Upper lobe of left lung (tissue), 6 donors: ENCODE results near the gene STAC. TPM values are rescaled to one million over a fixed set of nuclear protein-coding genes. Genes with fewer than 3 reads are reported as not detected.

Experiments
- ATAC-seq, 2 donors: fragments of 200-7000 bp; cut with Tn5 transposase; one replicate each; pipeline ENCODE4 v1.9.1; 2022; ENCODE audit warnings: mild to moderate bottlenecking in 2 of 2, moderate library complexity in 2 of 2; ENCODE audit not compliant: low FRiP score in 2 of 2
- DNase-seq, 2 donors: peaks; one replicate each; pipeline ENCODE4 v3.0.0-alpha.2; 2019 to 2020
- H3K27ac ChIP-seq, 4 donors: fragments of 200-600 bp; sonication (generic); one replicate each; pipeline ENCODE4 v1.5.1; 2016 to 2019
- H3K27me3 ChIP-seq, 4 donors: fragments of 200-600 bp; sonication (generic); one replicate each; pipeline ENCODE4 v1.5.1; 2017 to 2019
- H3K36me3 ChIP-seq, 4 donors: fragments of 200-600 bp; sonication (generic); one replicate each; pipeline ENCODE4 v1.5.1; 2016 to 2019
- H3K4me1 ChIP-seq, 4 donors: fragments of 200-600 bp; sonication (generic); one replicate each; pipeline ENCODE4 v1.5.1; 2018 to 2019
- H3K4me3 ChIP-seq, 4 donors: fragments of 200-600 bp; sonication (generic); one replicate each; pipeline ENCODE4 v1.5.1; 2017 to 2019; ENCODE audit warnings: mild to moderate bottlenecking in 2 of 4, moderate library complexity in 1 of 4
- H3K9me3 ChIP-seq, 4 donors: fragments of 200-600 bp; sonication (generic); one replicate each; pipeline ENCODE4 v1.5.1; 2018 to 2019
- EP300 ChIP-seq, 4 donors: sonication (generic); formaldehyde crosslinking; IDR thresholded peaks; one replicate each; pipeline ENCODE4 v1.5.1; 2017; ENCODE audit warnings: antibody characterized with exemption in 4 of 4, control low read depth in 2 of 4
- POLR2A ChIP-seq, 4 donors: fragments of 450-650 bp; IDR thresholded peaks; one replicate each; pipeline ENCODE4 v1.5.1; 2016 to 2017; ENCODE audit warnings: antibody characterized with exemption in 4 of 4, mild to moderate bottlenecking in 2 of 4
- POLR2AphosphoS5 ChIP-seq, 2 donors: sonication (generic); formaldehyde crosslinking; IDR thresholded peaks; one replicate each; pipeline ENCODE4 v1.5.1; 2017; ENCODE audit warnings: antibody characterized with exemption in 2 of 2
- WGBS, 2 donors: methylation state at CpG; one replicate each; pipeline ENCODE4 v1.1.5; 2017 to 2018; 5-methylcytosine and 5-hydroxymethylcytosine counted together
- total RNA-seq, 6 donors: library from RNA; depleted of rRNA in 4 of 6; stranded (reverse); fragments of >200 nt in 4 of 6; gene quantifications; one replicate each; pipeline versions ENCODE4 v1.1.0 to v1.2.1, GENCODE V29; 2016 to 2021
- TF ChIP-seq, protein P1 (sequence below), 6 experiments: fragments of 450-650 bp in 4 of 6; fragments of 200-600 bp in 2 of 6; sonication (generic) in 2 of 6; IDR thresholded peaks; one replicate each; pipeline ENCODE4 v1.5.1; 2016 to 2019; ENCODE audit warnings: antibody characterized with exemption in 6 of 6
- donor health status: DM: no; HTN: no; CAD: no; lungs with moderate emphysema.
- donor health status: DM: no; HTN: yes; CAD: no; lungs with severe emphysema.

STAC gene
- total RNA-seq, 6 donors from 2014 or later: 11.5 to 31.2 (median 23.5) TPM

DNA sequence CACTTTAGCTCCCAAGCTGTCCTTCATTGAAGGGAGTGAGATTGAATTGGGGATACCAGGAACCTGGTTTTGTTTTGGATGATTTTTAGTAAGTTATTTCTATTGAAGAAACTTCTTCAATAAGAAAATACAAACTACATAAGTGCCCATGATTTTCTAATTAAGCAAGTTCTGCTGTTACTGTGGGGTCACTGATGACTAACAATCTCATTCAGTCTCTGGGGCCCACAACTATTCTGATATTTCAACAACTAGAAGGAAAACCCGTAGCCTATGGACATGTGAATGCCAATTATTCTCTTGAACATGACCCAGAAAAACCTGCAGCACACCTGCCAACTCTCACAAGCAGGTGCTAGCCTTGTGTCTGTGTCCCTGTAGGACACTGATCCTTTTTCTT lies 199.4 kb downstream of the STAC start:
- H3K4me3 ChIP-seq: no peak overlapping the region
- no peaks in the 10 kb centered on the region for H3K27me3 ChIP-seq
- no peaks in the 10 kb centered on the region for H3K36me3 ChIP-seq
- no peaks in the 10 kb centered on the region for H3K4me1 ChIP-seq
- ATAC-seq (no peak), DNase-seq (no peak)
- TF ChIP-seq EP300 (IDR thresholded peaks at IDR 0.05): no peak
- TF ChIP-seq, protein P1, sequence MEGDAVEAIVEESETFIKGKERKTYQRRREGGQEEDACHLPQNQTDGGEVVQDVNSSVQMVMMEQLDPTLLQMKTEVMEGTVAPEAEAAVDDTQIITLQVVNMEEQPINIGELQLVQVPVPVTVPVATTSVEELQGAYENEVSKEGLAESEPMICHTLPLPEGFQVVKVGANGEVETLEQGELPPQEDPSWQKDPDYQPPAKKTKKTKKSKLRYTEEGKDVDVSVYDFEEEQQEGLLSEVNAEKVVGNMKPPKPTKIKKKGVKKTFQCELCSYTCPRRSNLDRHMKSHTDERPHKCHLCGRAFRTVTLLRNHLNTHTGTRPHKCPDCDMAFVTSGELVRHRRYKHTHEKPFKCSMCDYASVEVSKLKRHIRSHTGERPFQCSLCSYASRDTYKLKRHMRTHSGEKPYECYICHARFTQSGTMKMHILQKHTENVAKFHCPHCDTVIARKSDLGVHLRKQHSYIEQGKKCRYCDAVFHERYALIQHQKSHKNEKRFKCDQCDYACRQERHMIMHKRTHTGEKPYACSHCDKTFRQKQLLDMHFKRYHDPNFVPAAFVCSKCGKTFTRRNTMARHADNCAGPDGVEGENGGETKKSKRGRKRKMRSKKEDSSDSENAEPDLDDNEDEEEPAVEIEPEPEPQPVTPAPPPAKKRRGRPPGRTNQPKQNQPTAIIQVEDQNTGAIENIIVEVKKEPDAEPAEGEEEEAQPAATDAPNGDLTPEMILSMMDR (IDR thresholded peaks at IDR 0.05): no peak
- no peak for TF ChIP-seq POLR2A (IDR thresholded peaks at IDR 0.05)
- no peak for TF ChIP-seq POLR2AphosphoS5 (IDR thresholded peaks at IDR 0.05)
- H3K9me3 ChIP-seq: peaks cover 0 to 18% (median 12%) of the 10 kb centered on the region in 4 donors
- WGBS, 2 donors: 53 to 85% methylated on average over 1 of the region's 1 CpG
- no peak overlapping the region for H3K27ac ChIP-seq

DNA sequence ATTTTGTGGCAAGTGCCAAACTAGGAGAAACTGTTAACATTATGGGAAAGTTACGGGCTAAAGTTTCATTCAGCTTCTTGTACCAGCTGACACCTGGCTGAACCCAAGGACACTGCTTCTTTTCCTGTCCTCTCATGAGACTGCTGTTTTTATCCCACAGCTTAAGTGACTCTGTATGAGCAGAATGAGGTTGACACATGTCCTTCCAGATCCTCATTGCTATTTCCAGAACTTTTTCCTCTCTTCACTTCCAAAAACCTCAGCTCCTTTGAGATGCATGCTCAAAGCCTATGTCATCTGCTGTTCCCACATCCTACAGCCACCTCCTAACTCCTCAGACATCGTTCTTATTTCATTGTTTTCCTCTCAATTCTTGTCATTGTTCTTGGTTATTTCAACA lies 200.4 kb downstream of the STAC start:
- no peak overlapping the region for H3K27ac ChIP-seq
- DNase-seq: no peak
- H3K4me3 ChIP-seq: no peak overlapping the region
- H3K27me3 ChIP-seq: no peaks in the 10 kb centered on the region
- 80 to 82% methylated on average over 2 of the region's 2 CpGs for WGBS, 2 donors
- ATAC-seq: no peak
- H3K9me3 ChIP-seq: peaks cover 0 to 18% (median 12%) of the 10 kb centered on the region in 4 donors
- TF ChIP-seq POLR2A (IDR thresholded peaks at IDR 0.05): no peak
- TF ChIP-seq POLR2AphosphoS5 (IDR thresholded peaks at IDR 0.05): no peak
- TF ChIP-seq, protein P1 (IDR thresholded peaks at IDR 0.05): no peak
- no peak for TF ChIP-seq EP300 (IDR thresholded peaks at IDR 0.05)
- H3K36me3 ChIP-seq: no peaks in the 10 kb centered on the region
- no peaks in the 10 kb centered on the region for H3K4me1 ChIP-seq

DNA sequence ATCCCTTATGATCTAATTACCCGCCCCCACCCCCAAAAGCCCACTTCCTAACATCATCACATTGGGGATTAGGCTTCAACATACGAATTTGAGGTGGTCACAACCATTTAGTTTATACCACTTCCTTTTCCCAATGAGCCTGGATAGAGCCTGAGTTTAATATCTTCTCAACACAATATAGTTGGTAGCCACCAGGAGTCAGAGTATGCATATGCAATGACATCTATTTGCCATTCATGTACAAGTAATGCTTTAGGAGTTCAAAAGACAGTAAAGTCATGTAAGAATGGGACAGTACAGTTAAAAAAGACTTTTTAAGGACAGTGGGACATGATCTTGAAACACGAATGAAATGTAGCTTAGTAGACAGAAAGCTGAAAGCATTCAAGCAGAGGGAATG lies 211.7 kb downstream of the STAC start:
- Histone ChIP-seq H3K4me1 (no peaks in the 10 kb centered on the region), H3K27ac (no peak overlapping the region), H3K4me3 (no peak overlapping the region), H3K36me3 (no peaks in the 10 kb centered on the region), H3K9me3 (peaks cover 0 to 5% (median 2%) of the 10 kb centered on the region in 4 donors), H3K27me3 (no peaks in the 10 kb centered on the region)
- no peak for DNase-seq
- WGBS, 2 donors: 83 to 84% methylated on average over 3 of the region's 3 CpGs
- TF ChIP-seq EP300 (IDR thresholded peaks at IDR 0.05) (no peak), POLR2AphosphoS5 (IDR thresholded peaks at IDR 0.05) (no peak), POLR2A (IDR thresholded peaks at IDR 0.05) (no peak)
- TF ChIP-seq, protein P1 (IDR thresholded peaks at IDR 0.05): no peak
- no peak for ATAC-seq

DNA sequence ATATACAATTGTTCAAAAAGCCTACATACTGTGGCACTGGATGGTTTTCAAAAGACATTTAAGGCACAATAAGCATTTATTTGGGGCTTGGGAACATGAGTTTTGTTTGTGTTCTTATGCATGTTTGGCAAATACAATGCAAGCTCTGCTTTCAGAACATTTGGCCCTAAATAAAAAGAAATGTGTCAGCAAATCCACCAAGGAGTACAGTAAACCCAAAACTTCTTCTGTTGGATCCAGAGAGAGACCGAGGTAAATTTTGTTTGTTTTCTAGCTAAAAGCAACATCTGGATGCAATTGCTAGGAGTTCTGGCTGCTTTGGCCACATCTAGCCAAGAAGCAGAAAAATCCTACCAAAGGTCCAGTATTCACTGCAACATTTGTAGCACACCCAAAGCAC lies 215.2 kb downstream of the STAC start:
- no peaks in the 10 kb centered on the region for H3K36me3 ChIP-seq
- no peaks in the 10 kb centered on the region for H3K9me3 ChIP-seq
- no peaks in the 10 kb centered on the region for H3K4me1 ChIP-seq
- TF ChIP-seq, protein P1 (IDR thresholded peaks at IDR 0.05): no peak
- TF ChIP-seq EP300 (IDR thresholded peaks at IDR 0.05): no peak
- H3K27me3 ChIP-seq: no peaks in the 10 kb centered on the region
- ATAC-seq (no peak), DNase-seq (no peak)
- 88% methylated on average over 1 of the region's 1 CpG for WGBS, 2 donors
- no peak overlapping the region for H3K27ac ChIP-seq
- H3K4me3 ChIP-seq: no peak overlapping the region

DNA sequence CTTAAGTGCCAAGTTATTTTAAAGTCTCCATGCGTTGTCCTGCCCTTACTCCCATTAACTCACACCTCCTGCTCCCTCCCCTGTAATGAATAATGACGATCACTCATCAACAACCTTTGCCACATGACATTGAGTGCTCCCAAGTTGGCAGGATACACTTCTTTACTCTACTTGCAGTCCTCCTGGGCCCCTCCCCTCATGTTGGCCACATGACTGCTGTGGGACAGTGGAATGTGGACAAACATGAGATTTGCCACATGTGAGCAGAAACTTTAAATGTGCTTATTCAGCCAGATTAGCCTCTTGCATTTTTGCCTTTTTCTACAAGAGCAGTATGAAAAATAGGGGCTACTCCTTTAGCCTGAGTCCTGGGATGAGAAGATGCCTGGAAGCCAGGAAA lies 216.1 kb downstream of the STAC start:
- no peak overlapping the region for H3K4me3 ChIP-seq
- H3K36me3 ChIP-seq: no peaks in the 10 kb centered on the region
- no peak overlapping the region for H3K27ac ChIP-seq
- no peaks in the 10 kb centered on the region for H3K4me1 ChIP-seq
- TF ChIP-seq, protein P1 (IDR thresholded peaks at IDR 0.05): no peak
- TF ChIP-seq POLR2AphosphoS5 (IDR thresholded peaks at IDR 0.05): no peak
- TF ChIP-seq POLR2A (IDR thresholded peaks at IDR 0.05): no peak
- TF ChIP-seq EP300 (IDR thresholded peaks at IDR 0.05): no peak
- DNase-seq: no peak
- 66 to 70% methylated on average over 2 of the region's 2 CpGs for whole genome bisulfite sequencing, 2 donors
- no peaks in the 10 kb centered on the region for H3K9me3 ChIP-seq
- no peaks in the 10 kb centered on the region for H3K27me3 ChIP-seq
- ATAC-seq: no peak
